GM18907 (cell line): Measurements from ENCODE around the gene LOXL1.

ENCODE experiments used
- ATAC-seq: cut with Tn5 transposase; IDR thresholded peaks from one replicate; pipeline ENCODE4 v1.9.1; 2021; ENCODE audit warnings: mild to moderate bottlenecking, moderate library complexity; ENCODE audit not compliant: unreplicated experiment

The LOXL1 gene

GRCh38 chr15:73990250-73991005 lies 64.2 kb downstream of the LOXL1 start:
- no peak for ATAC-seq

- ATAC-seq: no peak
Measured at GRCh38 chr15:73991260-73991659, 65.0 kb downstream of the LOXL1 start.

GRCh38 chr15:73991726-73992593 lies 65.7 kb downstream of the LOXL1 start, which contains the start of gene STOML1:
Gene STOML1, minus strand, starts transcription at chr15:73992295. Its CDS starts 72 bp downstream, at chr15:73992223.
- ATAC-seq: peak; percentile 72

- no peak for ATAC-seq
Measured at GRCh38 chr15:73992594-73992898, 66.3 kb downstream of the LOXL1 start.

- ATAC-seq: no peak
Measured at GRCh38 chr15:73993211-73993994, 67.1 kb downstream of the LOXL1 start.

GRCh38 chr15:73994413-73994883 lies 68.2 kb downstream of the LOXL1 start, which contains the start of gene PML:
Gene PML, plus strand, starts transcription at chr15:73994716. Its CDS starts 97 bp downstream, at chr15:73994813.
- ATAC-seq: peak; percentile 71

GRCh38 chr15:73994912-73995622 lies 68.8 kb downstream of the LOXL1 start:
- ATAC-seq: no peak

GRCh38 chr15:73996267-73996666 lies 70.0 kb downstream of the LOXL1 start:
- ATAC-seq: no peak

GRCh38 chr15:73996939-73997338 lies 70.7 kb downstream of the LOXL1 start:
- no peak for ATAC-seq

GRCh38 chr15:73997986-73998385 lies 71.7 kb downstream of the LOXL1 start:
- no peak for ATAC-seq
